ENCODE results near the gene SLC2A4RG. TPM values are rescaled to one million over a fixed set of nuclear protein-coding genes. Genes with fewer than 3 reads are reported as not detected.
"Not testable (repeated sequence)": the region's sequence is repeated elsewhere in the genome, so short reads cannot be mapped to it uniquely, and the experiment has no call there.

SLC2A4RG gene
- polyA plus RNA-seq, 1 donor = 61.5 TPM

GRCh38 chr20:63718996-63719395 lies 20.6 kb upstream of the SLC2A4RG start:
- WGBS (ENCODE audit: insufficient coverage, low lambda C conversion rate) = 100% methylated on average over 1 of the region's 2 CpGs
- Histone ChIP-seq H3K27me3 (ENCODE audit: control insufficient read depth, insufficient read depth, low read length) (no peaks in the 10 kb centered on the region), H3K9me3 (ENCODE audit: control insufficient read depth, low read depth, low read length) (peaks cover 26% of the 10 kb centered on the region), H3K4me3 (ENCODE audit: low read length) (no peak overlapping the region), H3K27ac (ENCODE audit: low read length) (no peak overlapping the region), H3K36me3 (ENCODE audit: control insufficient read depth, insufficient read depth, low read length) (peaks cover 38% of the 10 kb centered on the region), H3K4me1 (ENCODE audit: control insufficient read depth, insufficient read depth, low read length) (no peaks in the 10 kb centered on the region)
- no peak for DNase-seq

- H3K27ac ChIP-seq (ENCODE audit: low read length); H3K27me3 ChIP-seq (ENCODE audit: control insufficient read depth, insufficient read depth, low read length); H3K4me1 ChIP-seq (ENCODE audit: control insufficient read depth, insufficient read depth, low read length); DNase-seq; H3K4me3 ChIP-seq (ENCODE audit: low read length): not testable (repeated sequence)
- peaks cover 26% of the 10 kb centered on the region for H3K36me3 ChIP-seq (ENCODE audit: control insufficient read depth, insufficient read depth, low read length)
- peaks cover 26% of the 10 kb centered on the region for H3K9me3 ChIP-seq (ENCODE audit: control insufficient read depth, low read depth, low read length)
- WGBS (ENCODE audit: insufficient coverage, low lambda C conversion rate) = 83% methylated on average over 1 of the region's 2 CpGs
Observed at GRCh38 chr20:63722967-63723622, 16.5 kb upstream of the SLC2A4RG start.

- H3K9me3 ChIP-seq (ENCODE audit: control insufficient read depth, low read depth, low read length); H3K27me3 ChIP-seq (ENCODE audit: control insufficient read depth, insufficient read depth, low read length); H3K27ac ChIP-seq (ENCODE audit: low read length); H3K4me3 ChIP-seq (ENCODE audit: low read length); DNase-seq: not testable (repeated sequence)
- peaks cover 25% of the 10 kb centered on the region for H3K36me3 ChIP-seq (ENCODE audit: control insufficient read depth, insufficient read depth, low read length)
- H3K4me1 ChIP-seq (ENCODE audit: control insufficient read depth, insufficient read depth, low read length) = peaks cover 13% of the 10 kb centered on the region
- no CpG with 5 or more reads among the region's 18 CpGs for WGBS (ENCODE audit: insufficient coverage, low lambda C conversion rate)
Observed at GRCh38 chr20:63730189-63730733, 9.3 kb upstream of the SLC2A4RG start.

- no peak for DNase-seq
- no CpG with 5 or more reads among the region's 5 CpGs for WGBS (ENCODE audit: insufficient coverage, low lambda C conversion rate)
- Histone ChIP-seq H3K27me3 (ENCODE audit: control insufficient read depth, insufficient read depth, low read length) (no peaks in the 10 kb centered on the region), H3K27ac (ENCODE audit: low read length) (no peak overlapping the region), H3K4me3 (ENCODE audit: low read length) (no peak overlapping the region), H3K9me3 (ENCODE audit: control insufficient read depth, low read depth, low read length) (no peaks in the 10 kb centered on the region), H3K36me3 (ENCODE audit: control insufficient read depth, insufficient read depth, low read length) (peaks cover 36% of the 10 kb centered on the region), H3K4me1 (ENCODE audit: control insufficient read depth, insufficient read depth, low read length) (peaks cover 13% of the 10 kb centered on the region)
Observed at GRCh38 chr20:63731410-63731809, 8.2 kb upstream of the SLC2A4RG start.

GRCh38 chr20:63732118-63733095 lies 7.2 kb upstream of the SLC2A4RG start:
- Histone ChIP-seq H3K36me3 (ENCODE audit: control insufficient read depth, insufficient read depth, low read length) (peaks cover 37% of the 10 kb centered on the region), H3K4me1 (ENCODE audit: control insufficient read depth, insufficient read depth, low read length) (peaks cover 12% of the 10 kb centered on the region), H3K9me3 (ENCODE audit: control insufficient read depth, low read depth, low read length) (no peaks in the 10 kb centered on the region), H3K4me3 (ENCODE audit: low read length) (no peak overlapping the region), H3K27ac (ENCODE audit: low read length) (no peak overlapping the region), H3K27me3 (ENCODE audit: control insufficient read depth, insufficient read depth, low read length) (no peaks in the 10 kb centered on the region)
- DNase-seq = no peak
- WGBS (ENCODE audit: insufficient coverage, low lambda C conversion rate) = 100% methylated on average over 2 of the region's 38 CpGs

GRCh38 chr20:63733117-63733516 lies 6.5 kb upstream of the SLC2A4RG start:
- Histone ChIP-seq H3K36me3 (ENCODE audit: control insufficient read depth, insufficient read depth, low read length) (peaks cover 37% of the 10 kb centered on the region), H3K4me1 (ENCODE audit: control insufficient read depth, insufficient read depth, low read length) (peaks cover 13% of the 10 kb centered on the region), H3K4me3 (ENCODE audit: low read length) (no peak overlapping the region), H3K9me3 (ENCODE audit: control insufficient read depth, low read depth, low read length) (no peaks in the 10 kb centered on the region), H3K27me3 (ENCODE audit: control insufficient read depth, insufficient read depth, low read length) (no peaks in the 10 kb centered on the region), H3K27ac (ENCODE audit: low read length) (no peak overlapping the region)
- no CpG with 5 or more reads among the region's 13 CpGs for WGBS (ENCODE audit: insufficient coverage, low lambda C conversion rate)
- no peak for DNase-seq

- peaks cover 37% of the 10 kb centered on the region for H3K36me3 ChIP-seq (ENCODE audit: control insufficient read depth, insufficient read depth, low read length)
- no peak for DNase-seq
- H3K9me3 ChIP-seq (ENCODE audit: control insufficient read depth, low read depth, low read length) = no peaks in the 10 kb centered on the region
- H3K4me1 ChIP-seq (ENCODE audit: control insufficient read depth, insufficient read depth, low read length) = peaks cover 13% of the 10 kb centered on the region
- H3K4me3 ChIP-seq (ENCODE audit: low read length) = no peak overlapping the region
- no peak overlapping the region for H3K27ac ChIP-seq (ENCODE audit: low read length)
- no peaks in the 10 kb centered on the region for H3K27me3 ChIP-seq (ENCODE audit: control insufficient read depth, insufficient read depth, low read length)
- no CpG with 5 or more reads among the region's 18 CpGs for WGBS (ENCODE audit: insufficient coverage, low lambda C conversion rate)
Observed at GRCh38 chr20:63733579-63734081, 5.9 kb upstream of the SLC2A4RG start.

GRCh38 chr20:63734111-63734945 lies 5.2 kb upstream of the SLC2A4RG start:
- Histone ChIP-seq H3K27ac (ENCODE audit: low read length) (no peak overlapping the region), H3K4me3 (ENCODE audit: low read length) (no peak overlapping the region), H3K4me1 (ENCODE audit: control insufficient read depth, insufficient read depth, low read length) (peaks cover 14% of the 10 kb centered on the region), H3K9me3 (ENCODE audit: control insufficient read depth, low read depth, low read length) (no peaks in the 10 kb centered on the region), H3K36me3 (ENCODE audit: control insufficient read depth, insufficient read depth, low read length) (peaks cover 37% of the 10 kb centered on the region), H3K27me3 (ENCODE audit: control insufficient read depth, insufficient read depth, low read length) (no peaks in the 10 kb centered on the region)
- no CpG with 5 or more reads among the region's 25 CpGs for WGBS (ENCODE audit: insufficient coverage, low lambda C conversion rate)
- DNase-seq = no peak

GRCh38 chr20:63734946-63735858 lies 4.4 kb upstream of the SLC2A4RG start:
- H3K27ac ChIP-seq (ENCODE audit: low read length) = no peak overlapping the region
- peaks cover 37% of the 10 kb centered on the region for H3K36me3 ChIP-seq (ENCODE audit: control insufficient read depth, insufficient read depth, low read length)
- H3K27me3 ChIP-seq (ENCODE audit: control insufficient read depth, insufficient read depth, low read length) = no peaks in the 10 kb centered on the region
- H3K4me1 ChIP-seq (ENCODE audit: control insufficient read depth, insufficient read depth, low read length) = peaks cover 14% of the 10 kb centered on the region
- WGBS (ENCODE audit: insufficient coverage, low lambda C conversion rate) = no CpG with 5 or more reads among the region's 48 CpGs
- no peak overlapping the region for H3K4me3 ChIP-seq (ENCODE audit: low read length)
- H3K9me3 ChIP-seq (ENCODE audit: control insufficient read depth, low read depth, low read length) = no peaks in the 10 kb centered on the region
- no peak for DNase-seq

All from large intestine (tissue), 3 donors.